Stimulated activated CD4-positive, alpha-beta T cell treated with anti-CD3 and anti-CD28 coated beads, Interleukin-2, amount 100 ng/mL, for 48 hours (primary cell): ENCODE data around the gene RPP30.
A peak's percentile ranks its signal among the peaks of the same experiment; 100 is the strongest.
"Not testable (repeated sequence)": the region's sequence is repeated elsewhere in the genome, so short reads cannot be mapped to it uniquely, and the experiment has no call there.

Experiments
- DNase-seq, 2 donors: peaks; one replicate each; pipeline ENCODE4 v3.0.0-alpha.2; 2020

Gene RPP30

GRCh38 chr10:90872648-90873020 lies 860 bp downstream of the RPP30 start:
- peak in 1 of 2 donors; percentile 6 for DNase-seq

- no peak for DNase-seq
Measured at GRCh38 chr10:90879062-90879461, 7.3 kb downstream of the RPP30 start.

- DNase-seq: not testable (repeated sequence)
Measured at GRCh38 chr10:90880059-90880719, 8.4 kb downstream of the RPP30 start.

- no peak for DNase-seq
Measured at GRCh38 chr10:90884431-90884830, 12.7 kb downstream of the RPP30 start.

DNA sequence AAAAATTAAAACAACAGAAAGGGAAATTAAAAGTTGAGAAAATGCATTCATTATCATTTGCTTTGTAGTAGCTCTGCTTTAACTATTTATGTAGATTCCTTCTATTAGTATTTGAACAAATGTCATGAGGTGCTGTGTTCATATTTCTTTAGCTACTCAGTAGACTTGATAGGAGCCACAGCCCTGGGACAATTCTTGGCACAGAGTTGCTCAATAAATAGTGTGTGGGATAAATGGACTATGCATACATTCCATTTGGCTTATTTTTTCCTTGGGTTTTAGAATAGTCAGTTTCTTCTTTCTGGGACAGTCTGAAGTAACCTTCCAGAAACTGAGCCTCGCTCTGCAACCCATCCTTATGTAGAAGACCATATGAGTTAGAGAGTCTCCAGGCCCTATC lies 13.4 kb downstream of the RPP30 start:
- DNase-seq: no peak

- no peak for DNase-seq
Measured at GRCh38 chr10:90887555-90887954, 15.8 kb downstream of the RPP30 start.

GRCh38 chr10:90888387-90888786 lies 16.6 kb downstream of the RPP30 start:
- no peak for DNase-seq

DNA sequence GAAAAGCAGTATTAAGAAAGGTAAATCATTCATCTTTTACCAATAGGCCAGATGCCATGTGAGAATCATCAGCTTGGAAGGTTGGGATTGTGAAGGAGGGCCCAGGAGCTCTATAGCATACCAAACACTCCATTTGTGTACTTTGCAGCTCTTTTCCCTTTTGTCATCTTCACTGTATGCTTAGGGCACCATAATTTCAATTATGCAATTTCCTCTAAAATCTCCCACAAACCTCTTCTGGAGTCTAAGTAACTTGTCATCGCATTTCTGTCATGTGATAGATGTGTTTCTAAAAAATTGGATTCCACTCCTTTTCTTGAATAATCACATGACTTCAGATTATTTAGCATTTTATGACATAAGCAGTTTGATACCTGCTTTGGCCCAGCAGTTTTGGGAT lies 17.9 kb downstream of the RPP30 start:
- no peak for DNase-seq

- DNase-seq: no peak
Measured at GRCh38 chr10:90890347-90890746, 18.6 kb downstream of the RPP30 start.

DNA sequence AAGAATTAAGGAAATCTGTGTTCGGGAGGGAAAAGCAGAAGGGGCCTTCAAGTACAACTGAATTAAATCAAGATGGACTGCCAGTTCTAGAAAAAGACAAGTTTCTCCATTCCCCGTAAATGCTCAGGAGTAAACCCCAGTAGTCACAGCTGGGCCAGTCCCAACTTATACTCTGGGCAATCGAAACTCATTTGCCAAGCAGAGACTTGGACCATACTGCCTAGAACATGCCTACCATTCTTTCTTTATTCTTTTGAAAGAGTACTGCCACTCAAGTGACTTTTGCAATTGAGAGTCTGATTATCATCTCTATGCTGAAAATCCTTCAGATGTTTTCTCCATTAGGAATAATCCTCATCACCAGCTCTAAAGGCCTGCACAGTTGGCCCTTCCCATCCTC lies 21.4 kb downstream of the RPP30 start:
- no peak for DNase-seq

DNA sequence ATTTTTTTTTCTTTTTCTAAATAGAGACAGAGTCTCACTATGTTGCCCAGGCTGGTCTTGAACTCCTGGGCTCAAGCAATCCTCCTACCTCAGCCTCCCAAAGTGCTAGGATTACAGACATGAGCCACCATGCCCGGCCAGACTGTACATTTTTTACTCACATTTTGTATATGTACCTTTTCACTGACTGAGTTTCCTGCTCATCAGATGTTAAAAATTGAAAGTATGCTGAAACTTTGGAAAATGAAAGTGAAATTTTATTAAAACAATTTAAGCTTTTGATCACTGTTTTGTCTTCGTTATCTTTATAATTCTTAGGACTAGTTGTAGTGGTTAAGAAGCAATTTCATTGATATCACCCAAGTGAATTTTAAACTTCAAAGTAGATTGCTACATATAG lies 25.1 kb downstream of the RPP30 start:
- DNase-seq: not testable (repeated sequence)

DNA sequence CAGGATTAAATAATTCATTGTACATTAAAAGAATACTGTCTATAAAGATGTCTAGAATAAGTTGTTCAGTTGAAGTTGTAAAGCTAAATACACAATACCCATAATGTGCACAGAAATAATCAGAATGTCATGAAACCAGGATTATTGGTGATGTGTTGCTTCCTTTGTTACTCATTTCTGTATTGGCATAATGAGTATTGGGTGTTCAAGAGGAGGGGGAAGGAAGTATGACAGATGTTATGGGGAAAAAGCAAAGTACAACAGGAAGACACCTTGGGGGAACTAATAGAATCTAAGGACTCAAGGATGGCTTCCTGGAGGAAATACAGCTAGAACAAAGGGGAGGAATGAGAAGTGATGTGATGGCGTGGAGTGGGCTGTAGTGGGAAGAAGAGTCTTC lies 34.2 kb downstream of the RPP30 start:
- no peak for DNase-seq

- DNase-seq: no peak
Measured at GRCh38 chr10:90906596-90906995, 34.8 kb downstream of the RPP30 start.

GRCh38 chr10:90911133-90912051 lies 39.6 kb downstream of the RPP30 start:
- DNase-seq: peak; percentile 49 to 52

GRCh38 chr10:90912174-90912573 lies 40.4 kb downstream of the RPP30 start:
- DNase-seq: no peak

DNA sequence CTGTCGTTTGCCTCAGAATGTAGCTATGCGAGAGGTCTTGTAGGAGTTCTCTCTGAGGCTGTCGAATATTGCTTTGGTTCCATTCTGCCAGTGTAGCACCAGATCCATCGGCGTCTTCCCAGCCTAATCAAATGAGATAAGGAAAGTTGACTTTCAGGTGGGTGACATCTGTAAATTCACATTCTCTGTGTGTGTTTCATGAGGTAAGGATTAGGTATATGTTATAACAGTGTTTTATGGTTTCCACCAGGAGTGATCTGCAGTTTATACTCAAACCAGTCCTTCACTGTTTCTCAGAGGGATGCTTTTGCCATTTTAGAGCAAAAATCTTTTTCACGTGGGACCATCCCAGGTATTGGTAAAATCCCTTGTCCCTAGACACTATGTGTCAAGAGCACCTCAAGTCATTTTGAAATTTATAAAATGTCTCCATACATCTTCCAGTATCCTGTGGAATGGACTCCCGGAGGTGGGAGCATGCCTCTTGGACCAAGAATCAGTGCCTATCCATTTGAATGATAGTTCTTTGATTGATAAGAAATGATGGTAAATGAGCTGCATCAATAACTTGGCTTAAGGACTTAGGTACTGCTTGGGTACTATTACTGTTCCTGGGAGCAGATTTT lies 41.2 kb downstream of the RPP30 start:
- DNase-seq: no peak

DNA sequence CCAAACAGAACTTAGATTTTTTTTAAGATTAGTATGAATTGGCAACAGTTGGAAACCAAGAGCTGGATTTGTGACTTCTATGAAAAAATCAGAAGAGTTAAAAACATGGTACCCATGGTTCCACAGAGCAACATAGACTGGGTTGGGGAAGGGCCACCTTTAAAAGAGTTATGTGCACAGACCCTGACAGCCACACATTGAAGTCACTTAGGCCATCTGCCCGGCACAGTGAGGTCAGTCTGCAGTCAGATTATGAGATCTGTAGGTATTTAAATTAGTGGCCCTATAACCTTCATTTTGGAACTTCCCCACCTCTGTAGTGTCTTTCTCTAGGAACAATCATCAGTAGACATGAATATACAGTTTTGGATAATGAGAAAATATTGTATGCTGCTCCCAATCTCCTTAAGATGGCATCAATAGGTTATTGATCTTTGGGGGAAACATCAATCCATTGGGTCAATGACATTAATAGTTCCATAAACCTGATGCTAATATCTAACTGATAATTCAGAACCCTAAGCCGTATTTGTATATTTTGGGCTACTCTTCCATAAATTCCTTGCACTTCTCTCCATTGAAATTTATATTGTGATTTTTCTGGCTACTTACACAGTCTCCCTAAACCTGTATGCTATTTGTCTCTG lies 42.1 kb downstream of the RPP30 start:
- no peak for DNase-seq

DNA sequence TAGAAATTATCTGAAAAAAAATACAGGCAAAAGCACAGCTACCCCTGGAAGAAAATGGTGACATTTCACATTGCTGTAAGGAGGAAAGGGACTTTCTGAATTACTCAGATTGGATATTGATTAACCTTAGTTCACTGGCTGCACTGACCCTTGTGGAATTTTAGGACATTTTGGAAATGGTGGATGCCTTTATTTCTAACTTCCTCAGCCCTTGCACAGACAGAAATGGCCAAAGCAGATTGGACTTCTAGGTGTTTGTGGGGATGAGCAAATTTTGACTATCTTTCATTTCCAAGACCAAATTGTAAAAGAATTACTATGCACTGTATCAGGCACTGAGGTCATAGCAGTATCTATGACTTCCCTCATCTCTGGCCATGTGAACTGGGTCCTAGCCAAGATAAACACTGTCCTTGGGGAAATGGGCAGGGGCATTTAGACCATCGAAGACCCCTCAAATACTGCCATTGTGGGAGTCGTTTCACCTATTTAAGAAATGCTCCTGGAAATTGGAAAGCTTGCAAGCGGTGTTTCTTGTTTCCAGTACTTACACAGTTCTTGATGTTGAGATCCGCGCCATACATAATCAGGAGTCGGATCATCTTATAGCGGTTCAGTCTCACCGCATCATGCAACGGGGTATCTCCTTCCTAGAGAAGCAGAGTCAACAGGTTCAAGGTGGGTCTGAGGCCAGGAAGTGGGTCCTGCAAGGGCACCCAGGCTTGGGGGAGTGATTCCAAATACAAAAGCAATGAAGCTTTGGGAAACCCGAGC lies 43.4 kb downstream of the RPP30 start:
- no peak for DNase-seq

DNA sequence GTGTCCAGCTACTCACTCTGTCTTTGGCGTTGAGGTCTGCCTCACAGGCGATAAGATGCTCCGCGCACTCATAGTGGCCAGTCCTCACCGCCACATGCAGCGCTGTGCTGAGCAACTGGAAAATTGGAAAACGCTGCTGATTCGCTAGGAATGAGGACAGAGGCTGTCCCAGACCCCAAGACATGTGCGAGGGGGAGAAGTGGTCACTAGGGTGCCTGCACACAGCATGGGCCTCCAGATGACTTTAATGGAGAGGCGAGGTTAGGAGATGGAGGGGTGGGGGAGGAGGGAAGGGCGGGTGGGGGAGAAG lies 43.9 kb downstream of the RPP30 start:
- DNase-seq: no peak

DNA sequence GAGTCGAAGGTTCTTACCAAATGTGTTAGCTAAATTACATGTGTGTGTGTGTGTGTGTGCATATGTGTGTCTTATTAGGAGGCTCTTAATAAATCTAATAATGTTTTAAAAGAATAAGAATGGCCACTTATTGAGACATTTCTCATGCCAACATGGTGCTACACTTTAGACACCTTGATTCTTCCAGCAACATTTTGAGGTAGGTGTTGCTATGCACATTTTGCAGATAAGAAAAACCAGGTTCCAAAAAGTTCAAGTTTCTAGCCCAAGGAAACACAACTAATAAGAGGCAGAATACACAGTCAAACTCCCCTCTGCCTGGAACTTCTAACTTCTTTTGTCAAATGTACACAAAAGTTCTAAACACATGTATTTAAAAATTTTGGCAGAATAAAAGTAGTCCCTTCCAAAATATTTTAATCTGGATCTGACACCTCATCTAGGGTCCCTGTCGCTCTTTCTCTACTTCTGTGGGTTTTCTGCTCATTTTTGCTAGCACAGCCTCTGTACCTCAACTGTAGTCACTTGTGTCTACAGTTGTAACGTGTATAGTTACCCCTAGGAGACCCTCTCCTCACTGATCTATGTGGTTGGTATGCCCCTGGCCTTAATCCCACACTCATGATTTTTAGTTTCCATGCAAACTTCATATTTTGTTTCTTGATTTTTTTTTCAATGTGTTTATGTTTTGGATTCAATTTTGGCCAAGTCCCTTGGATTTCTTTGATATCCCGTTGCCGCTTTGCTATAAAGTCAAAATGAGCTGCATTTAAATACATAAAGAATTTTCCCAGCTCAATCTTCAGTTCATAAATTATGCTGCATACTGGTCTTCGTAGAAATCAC lies 44.8 kb downstream of the RPP30 start:
- no peak for DNase-seq

GRCh38 chr10:90917238-90917967 lies 45.6 kb downstream of the RPP30 start:
- no peak for DNase-seq
